HCT116 (cell line): Measurements from ENCODE around the gene TNFRSF21. TPM values are rescaled to one million over a fixed set of nuclear protein-coding genes. Genes with fewer than 3 reads are reported as not detected.

Source experiments
- ATAC-seq: fragments of 200-7000 bp; cut with Tn5 transposase; 2 replicates; pipeline ENCODE4 v1.9.1; 2020; ENCODE audit warnings: mild to moderate bottlenecking, moderate library complexity
- BruUV-seq: library from RNA; stranded (reverse); fragments of 400-500 nt; replicated peaks from 2 replicates; lab custom pipeline; 2021; lab: Mats Ljungman, UMichigan
- CTCF ChIA-PET: fragments of 300-600 bp; sonication (Branson Sonifier 250); formaldehyde crosslinking; loops from one replicate; lab custom pipeline; 2021; ENCODE audit warnings: antibody characterized with exemption; lab: Charles Lee
- POLR2A ChIA-PET: fragments of 300-600, 350-600 bp; sonication (Branson Sonifier 250); formaldehyde crosslinking; loops from one replicate; lab custom pipeline; 2021; ENCODE audit warnings: antibody characterized with exemption; lab: Charles Lee
- RAD21 ChIA-PET, 2 experiments: fragments of 300-600 bp; sonication (Branson Sonifier 250); formaldehyde crosslinking; loops; one replicate each; lab custom pipeline; 2023; ENCODE audit warnings: low total read pairs in 2 of 2; ENCODE audit not compliant: uncharacterized antibody in 2 of 2, unreplicated experiment in 2 of 2, low non-redundant PET in 1 of 2; lab: Charles Lee
- DNase-seq: peaks from one replicate; pipeline ENCODE4 v3.0.0-alpha.2; 2010; ENCODE audit warnings: low read depth, low spot score
- H2AFZ ChIP-seq: fragments of 200-600 bp; shearing (Covaris generic), sonication (generic); 2 replicates; pipeline ENCODE4 v1.6.1; 2017; ENCODE audit warnings: low read depth, mixed run types, mixed read lengths, antibody characterized with exemption, low read length; ENCODE audit not compliant: poor library complexity, severe bottlenecking
- H3K27ac ChIP-seq: 2 replicates; pipeline ENCODE4 v1.5.1; 2012; ENCODE audit warnings: low read depth, low read length
- H3K27me3 ChIP-seq: fragments of 200-600 bp; sonication (generic); 2 replicates; pipeline ENCODE4 v1.6.1; 2016; ENCODE audit warnings: mixed run types, low read length, mixed read lengths; ENCODE audit not compliant: insufficient read depth
- H3K36me3 ChIP-seq, 2 experiments: fragments of 200-500 bp in 1 of 2; fragments of 200-600 bp in 1 of 2; sonication (Bioruptor generic) in 1 of 2; sonication (generic) in 1 of 2; 2 replicates each; pipeline versions ENCODE4 v1.5.1 to v1.6.1; 2014 to 2016; ENCODE audit warnings: low read length in 2 of 2, inconsistent platforms in 1 of 2, mixed read lengths in 1 of 2, mixed run types in 1 of 2; ENCODE audit not compliant: insufficient read depth in 2 of 2, control insufficient read depth in 1 of 2
- H3K4me1 ChIP-seq, 2 experiments: fragments of 200-600 bp in 1 of 2; sonication (generic) in 1 of 2; 2 replicates each; pipeline versions ENCODE4 v1.5.1 to v1.6.1; 2012 to 2017; ENCODE audit warnings: low read length in 2 of 2, inconsistent platforms in 1 of 2, mild to moderate bottlenecking in 1 of 2, mixed read lengths in 1 of 2, mixed run types in 1 of 2, moderate library complexity in 1 of 2; ENCODE audit not compliant: insufficient read depth in 2 of 2, control insufficient read depth in 1 of 2
- H3K4me2 ChIP-seq: fragments of 200-600 bp; sonication (generic); 2 replicates; pipeline ENCODE4 v1.6.1; 2017; ENCODE audit warnings: mixed run types, low read length, mixed read lengths
- H3K4me3 ChIP-seq, 2 experiments: fragments of 200-600 bp in 1 of 2; sonication (generic) in 1 of 2; replicated peaks in 1 of 2; 2 replicates each; pipeline ENCODE4 v1.5.1; 2011 to 2016; ENCODE audit warnings: low read length in 2 of 2, control low read depth in 1 of 2, low read depth in 1 of 2, mild to moderate bottlenecking in 1 of 2, mixed read lengths in 1 of 2, mixed run types in 1 of 2
- H3K79me2 ChIP-seq: fragments of 200-600 bp; sonication (generic); 2 replicates; pipeline ENCODE4 v1.6.1; 2017; ENCODE audit warnings: mild to moderate bottlenecking, mixed run types, low read length, moderate library complexity, mixed read lengths; ENCODE audit not compliant: insufficient read depth
- H3K9ac ChIP-seq: fragments of 200-600 bp; sonication (generic); 2 replicates; pipeline ENCODE4 v1.6.1; 2016; ENCODE audit warnings: low read length, mixed read lengths
- H3K9me2 ChIP-seq: fragments of 200-600 bp; sonication (generic), shearing (Covaris generic); 2 replicates; pipeline ENCODE4 v1.6.1; 2017; ENCODE audit warnings: mixed run types, mild to moderate bottlenecking, moderate library complexity; ENCODE audit not compliant: insufficient read depth
- H3K9me3 ChIP-seq, 2 experiments: fragments of 200-500 bp in 1 of 2; fragments of 200-600 bp in 1 of 2; sonication (Bioruptor generic) in 1 of 2; sonication (generic) in 1 of 2; 2 replicates each; pipeline ENCODE4 v1.6.1; 2014 to 2017; ENCODE audit warnings: low read length in 2 of 2, mixed read lengths in 2 of 2, inconsistent platforms in 1 of 2, low read depth in 1 of 2, mild to moderate bottlenecking in 1 of 2, mixed run types in 1 of 2, moderate library complexity in 1 of 2; ENCODE audit not compliant: control insufficient read depth in 1 of 2, insufficient read depth in 1 of 2
- H4K20me1 ChIP-seq: fragments of 200-600 bp; sonication (generic), shearing (Covaris generic); 2 replicates; pipeline ENCODE4 v1.6.1; 2017; ENCODE audit warnings: mixed run types, mild to moderate bottlenecking, moderate library complexity; ENCODE audit not compliant: insufficient read depth
- ATF3 ChIP-seq: IDR thresholded peaks from 2 replicates; pipeline ENCODE4 v1.6.1; 2012
- CTCF ChIP-seq, 3 experiments: fragments of 200-600 bp in 1 of 3; sonication (generic) in 1 of 3; IDR thresholded peaks in 2 of 3; conservative IDR thresholded peaks in 1 of 3; 2 replicates each; pipeline ENCODE4 v1.5.1; 2012 to 2017; ENCODE audit warnings: low read depth in 2 of 3, low read length in 2 of 3, antibody characterized with exemption in 1 of 3, borderline replicate concordance in 1 of 3, control low read depth in 1 of 3, mild to moderate bottlenecking in 1 of 3, mixed read lengths in 1 of 3, mixed run types in 1 of 3, moderate library complexity in 1 of 3; ENCODE audit not compliant: insufficient read depth in 1 of 3
- EGR1 ChIP-seq: IDR thresholded peaks from 2 replicates; pipeline ENCODE4 v1.6.1; 2012; ENCODE audit warnings: low read depth
- ELF1 ChIP-seq: IDR thresholded peaks from 2 replicates; pipeline ENCODE4 v1.6.1; 2012; ENCODE audit warnings: low read depth, borderline replicate concordance
- EZH2 ChIP-seq: fragments of 200-600 bp; sonication (generic); IDR thresholded peaks from 2 replicates; pipeline ENCODE4 v1.6.1; 2017; ENCODE audit warnings: antibody characterized with exemption, mixed run types
- EZH2phosphoT487 ChIP-seq: fragments of 200-600 bp; IDR thresholded peaks from 2 replicates; pipeline ENCODE4 v1.6.1; 2018; ENCODE audit warnings: antibody characterized with exemption, borderline replicate concordance
- FOSL1 ChIP-seq: IDR thresholded peaks from 2 replicates; pipeline ENCODE4 v1.6.1; 2012; ENCODE audit warnings: low read depth
- JUND ChIP-seq: IDR thresholded peaks from 2 replicates; pipeline ENCODE4 v1.6.1; 2012
- MAX ChIP-seq: IDR thresholded peaks from 2 replicates; pipeline ENCODE4 v1.6.1; 2012
- POLR2A ChIP-seq: IDR thresholded peaks from 2 replicates; pipeline ENCODE4 v1.7.0; 2011; ENCODE audit warnings: borderline replicate concordance; ENCODE audit not compliant: insufficient read depth, insufficient read length; ENCODE audit errors: extremely low read depth
- POLR2AphosphoS5 ChIP-seq: IDR thresholded peaks from 2 replicates; pipeline ENCODE4 v1.6.1; 2011; ENCODE audit warnings: mild to moderate bottlenecking, low read depth, low read length, moderate library complexity
- SP1 ChIP-seq: IDR thresholded peaks from 2 replicates; pipeline ENCODE4 v1.6.1; 2012; ENCODE audit warnings: low read depth
- SRF ChIP-seq: IDR thresholded peaks from 2 replicates; pipeline ENCODE4 v1.6.1; 2012; ENCODE audit warnings: low read depth
- TCF7L2 ChIP-seq: IDR thresholded peaks from 2 replicates; pipeline ENCODE4 v1.7.0; 2011; ENCODE audit warnings: borderline replicate concordance, inconsistent platforms; ENCODE audit not compliant: insufficient read depth, insufficient read length; ENCODE audit errors: extremely low read depth
- YY1 ChIP-seq: IDR thresholded peaks from 2 replicates; pipeline ENCODE4 v1.6.1; 2011; ENCODE audit warnings: low read length, low read depth, moderate library complexity, mild to moderate bottlenecking; ENCODE audit not compliant: insufficient replicate concordance; ENCODE audit errors: extremely low read depth
- ZBTB33 ChIP-seq: IDR thresholded peaks from 2 replicates; pipeline ENCODE4 v1.6.1; 2011; ENCODE audit warnings: mild to moderate bottlenecking, low read length, moderate library complexity; ENCODE audit not compliant: insufficient replicate concordance; ENCODE audit errors: extremely low read depth
- ZFX ChIP-seq: fragments of 450-650 bp; IDR thresholded peaks from 2 replicates; pipeline ENCODE4 v1.6.1; 2017
- ZNF274 ChIP-seq: fragments of 200-500 bp; sonication (Bioruptor generic); IDR thresholded peaks from 2 replicates; pipeline ENCODE4 v1.6.1; 2014; ENCODE audit warnings: mild to moderate bottlenecking, low read depth, low read length, inconsistent platforms
- intact Hi-C: fragments of 100-400 bp; cut with micrococcal nuclease; formaldehyde crosslinking; loops from 2 replicates; pipeline ENCODE4 v1.10.0; 2022
- total RNA-seq: library from RNA; stranded (reverse); gene quantifications from one replicate; pipeline ENCODE4 v1.2.1, GENCODE V29; 2021; ENCODE audit not compliant: unreplicated experiment

Gene TNFRSF21
- total RNA-seq, 1 experiment from 2014 or later, result 48.3 TPM

- Histone ChIP-seq H3K79me2 (peaks cover 40% of the 10 kb centered on the region), H3K4me1 (no peaks in the 10 kb centered on the region), H3K9me2 (no peaks in the 10 kb centered on the region), H3K36me3 (no peaks in the 10 kb centered on the region; a peak in 2 of 4 replicates), H2AFZ (no peak overlapping the region), H3K4me2 (no peak overlapping the region), H4K20me1 (peaks cover 3% of the 10 kb centered on the region; the same call in 1 of the 2 replicates), H3K9me3 (no peaks in the 10 kb centered on the region), H3K9ac (no peak overlapping the region), H3K27ac (no peak overlapping the region), H3K4me3 (no peak overlapping the region), H3K27me3 (no peaks in the 10 kb centered on the region)
- CTCF ChIA-PET, result no interaction called here
- intact Hi-C loops, result no loop called here
- POLR2A ChIA-PET, result no interaction called here
- RAD21 ChIA-PET, result no interaction called here
- BruUV-seq, result no TSS peak
- DNase-seq (no peak), ATAC-seq (no peak)
- TF ChIP-seq SRF (no peak), TCF7L2 (no peak), YY1 (no peak), JUND (no peak), ELF1 (no peak), POLR2AphosphoS5 (no peak), POLR2A (no peak), ZBTB33 (no peak), EGR1 (no peak), EZH2phosphoT487 (no peak), ATF3 (no peak), FOSL1 (no peak), EZH2 (no peak), CTCF (IDR thresholded peaks at IDR 0.05 in 2 of 3, conservative IDR thresholded peaks at IDR 0.05 in 1 of 3; ENCODE audit: borderline replicate concordance in 1 of 3, insufficient read depth in 1 of 3, low read depth in 2 of 3, low read length in 2 of 3) (no peak), SP1 (no peak), ZFX (no peak), MAX (no peak), ZNF274 (no peak)
- TF ChIP-seq, all 23 proteins: peak for 0
These were observed 42.4 kb downstream of the TNFRSF21 start for GRCh38 chr6:47267301-47267700.
